PFSK-1 (cell line): ENCODE data around the gene CHIT1.

Source experiments
- POLR2AphosphoS5 ChIP-seq: IDR thresholded peaks from 2 replicates; pipeline ENCODE4 v1.6.1; 2012; ENCODE audit warnings: low read depth, mild to moderate bottlenecking, control low read depth, low read length, moderate library complexity
- REST ChIP-seq, 2 experiments: IDR thresholded peaks; 2 replicates each; pipeline versions ENCODE4 v1.6.1 to v1.8.0; 2011 to 2012; ENCODE audit warnings: low read depth in 2 of 2, low read length in 2 of 2, control low read depth in 1 of 2, inconsistent platforms in 1 of 2, mild to moderate bottlenecking in 1 of 2, moderate library complexity in 1 of 2; ENCODE audit not compliant: insufficient read depth in 1 of 2
- SIN3A ChIP-seq: IDR thresholded peaks from 2 replicates; pipeline ENCODE4 v1.6.1; 2012; ENCODE audit warnings: mild to moderate bottlenecking, low read length, moderate library complexity, borderline replicate concordance; ENCODE audit not compliant: insufficient read depth
- TAF1 ChIP-seq: IDR thresholded peaks from 2 replicates; pipeline ENCODE4 v1.6.1; 2012; ENCODE audit warnings: low read length, control low read depth, borderline replicate concordance; ENCODE audit not compliant: insufficient read depth

- TF ChIP-seq REST (IDR thresholded peaks at IDR 0.05; ENCODE audit: insufficient read depth in 1 of 2, low read depth in 2 of 2, low read length in 2 of 2) = no peak
- TF ChIP-seq POLR2AphosphoS5 = no peak
- no peak for TF ChIP-seq TAF1
- TF ChIP-seq SIN3A = no peak
These were observed 26.8 kb downstream of the CHIT1 start for GRCh38 chr1:203202431-203203245.
